GM12892 (cell line): Measurements from ENCODE around the gene TJP2.

Experiments used
- POLR2A ChIP-seq: IDR thresholded peaks from 2 replicates; pipeline ENCODE4 v1.6.1; 2011; ENCODE audit warnings: low read depth, low read length, control low read depth
- POLR2AphosphoS5 ChIP-seq: IDR thresholded peaks from 2 replicates; pipeline ENCODE4 v1.6.1; 2011; ENCODE audit warnings: low read depth, low read length, control low read depth
- TAF1 ChIP-seq: IDR thresholded peaks from 2 replicates; pipeline ENCODE4 v1.6.1; 2011; ENCODE audit warnings: low read depth, mild to moderate bottlenecking, control low read depth, low read length, borderline replicate concordance

GRCh38 chr9:69168709-69169217 is 5.3 kb upstream of the TJP2 start:
- TF ChIP-seq POLR2A: no peak
- TF ChIP-seq TAF1: no peak
- TF ChIP-seq POLR2AphosphoS5: no peak
